B cell (primary cell): ENCODE data around the gene DNAI1. TPM values are rescaled to one million over a fixed set of nuclear protein-coding genes. Genes with fewer than 3 reads are reported as not detected.

Source experiments
- ATAC-seq: fragments of 200-7000 bp; cut with Tn5 transposase; one replicate; pipeline ENCODE4 v1.10.0; 2021; ENCODE audit warnings: low read depth, mild to moderate bottlenecking, moderate number of reproducible peaks, moderate library complexity
- CTCF ChIA-PET: fragments of 350-600 bp; sonication (Branson Sonifier 250); formaldehyde crosslinking; loops from one replicate; lab custom pipeline; 2021; ENCODE audit warnings: antibody characterized with exemption, inconsistent platforms; lab: Charles Lee
- POLR2A ChIA-PET: fragments of 350-600 bp; sonication (Branson Sonifier 250); formaldehyde crosslinking; loops from one replicate; lab custom pipeline; 2021; ENCODE audit warnings: antibody characterized with exemption; lab: Charles Lee
- DNase-seq: peaks from one replicate; pipeline ENCODE4 v3.0.0; 2013
- H2AFZ ChIP-seq: 2 replicates; pipeline ENCODE4 v1.6.1; 2012; ENCODE audit warnings: mild to moderate bottlenecking, low read depth, low read length; ENCODE audit not compliant: insufficient read depth, poor library complexity, severe bottlenecking
- H3K27ac ChIP-seq, 2 donors: 1 replicate in 1 of 2; 2 replicates in 1 of 2; pipeline ENCODE4 v1.5.1; 2012 to 2013; ENCODE audit warnings: low read length in 2 of 2, mild to moderate bottlenecking in 2 of 2, moderate library complexity in 1 of 2
- H3K27me3 ChIP-seq, 4 experiments: fragments of 200-600 bp in 1 of 4; sonication (generic) in 1 of 4; replicated peaks in 1 of 4; 1 replicate in 2 of 4; 2 replicates in 2 of 4; pipeline versions ENCODE4 v1.6.1 to v1.7.0; 2013 to 2016; ENCODE audit warnings: low read length in 3 of 4, mild to moderate bottlenecking in 2 of 4, mixed read lengths in 1 of 4, moderate library complexity in 1 of 4; ENCODE audit not compliant: insufficient read depth in 4 of 4, control insufficient read depth in 3 of 4; ENCODE audit errors: control extremely low read depth in 1 of 4
- H3K36me3 ChIP-seq, 2 experiments: replicated peaks in 1 of 2; 1 replicate in 1 of 2; 2 replicates in 1 of 2; pipeline versions ENCODE4 v1.6.1 to v1.7.1; 2013; ENCODE audit warnings: low read length in 1 of 2; ENCODE audit not compliant: insufficient read depth in 2 of 2, control insufficient read depth in 1 of 2; ENCODE audit errors: control extremely low read depth in 1 of 2, extremely low read depth in 1 of 2
- H3K4me1 ChIP-seq, 2 donors: fragments of 200-600 bp in 1 of 2; sonication (generic) in 1 of 2; 1 replicate in 1 of 2; 2 replicates in 1 of 2; pipeline versions ENCODE4 v1.5.1 to v1.6.1; 2013 to 2017; ENCODE audit warnings: low read length in 2 of 2; ENCODE audit not compliant: control insufficient read depth in 2 of 2, insufficient read depth in 2 of 2
- H3K4me2 ChIP-seq: replicated peaks from 2 replicates; pipeline ENCODE3; 2012; ENCODE audit warnings: mild to moderate bottlenecking, low read depth, low read length; ENCODE audit not compliant: poor library complexity, severe bottlenecking
- H3K4me3 ChIP-seq, 5 experiments: fragments of 200-600 bp in 1 of 5; sonication (generic) in 1 of 5; 1 replicate in 3 of 5; 2 replicates in 2 of 5; pipeline versions ENCODE4 v1.5.1 to v1.7.0; 2011 to 2016; ENCODE audit warnings: low read length in 4 of 5, mild to moderate bottlenecking in 4 of 5, low read depth in 2 of 5, control low read depth in 1 of 5, moderate library complexity in 1 of 5; ENCODE audit not compliant: insufficient read depth in 1 of 5; ENCODE audit errors: control extremely low read depth in 1 of 5, extremely low read depth in 1 of 5
- H3K79me2 ChIP-seq: fragments of 200-600 bp; sonication (generic); one replicate; pipeline ENCODE4 v1.6.0; 2016; ENCODE audit warnings: low read length; ENCODE audit not compliant: control insufficient read depth, insufficient read depth
- H3K9ac ChIP-seq: fragments of 200-600 bp; sonication (generic); 2 replicates; pipeline ENCODE4 v1.6.1; 2017; ENCODE audit warnings: mild to moderate bottlenecking, low read length, moderate library complexity
- H3K9me3 ChIP-seq, 3 donors: one replicate each; pipeline versions ENCODE4 v1.6.1 to v1.7.1; 2013; ENCODE audit warnings: low read length in 2 of 3; ENCODE audit not compliant: control insufficient read depth in 2 of 3, insufficient read depth in 1 of 3; ENCODE audit errors: control extremely low read depth in 1 of 3
- H4K20me1 ChIP-seq: 2 replicates; pipeline ENCODE4 v1.6.0; 2012; ENCODE audit warnings: mild to moderate bottlenecking, low read length; ENCODE audit not compliant: insufficient read depth, control insufficient read depth, poor library complexity, severe bottlenecking
- H3K27ac Mint-ChIP-seq: one replicate; pipeline ENCODE4 v1.8.0; 2021; ENCODE audit warnings: mixed read lengths
- H3K27me3 Mint-ChIP-seq: one replicate; pipeline ENCODE4 v1.8.0; 2021; ENCODE audit warnings: mixed read lengths
- H3K4me1 Mint-ChIP-seq: one replicate; pipeline ENCODE4 v1.8.0; 2021; ENCODE audit warnings: mixed read lengths
- H3K4me3 Mint-ChIP-seq: one replicate; pipeline ENCODE4 v1.8.0; 2021; ENCODE audit warnings: mixed read lengths
- H3K9me3 Mint-ChIP-seq: one replicate; pipeline ENCODE4 v1.8.0; 2022; ENCODE audit warnings: mixed read lengths; ENCODE audit not compliant: insufficient read depth
- EZH2 ChIP-seq: IDR thresholded peaks from 2 replicates; pipeline ENCODE4 v1.6.1; 2012; ENCODE audit warnings: borderline replicate concordance, low read depth, mild to moderate bottlenecking, moderate library complexity, low read length; ENCODE audit not compliant: insufficient read depth, poor library complexity, severe bottlenecking
- WGBS: methylation state at CpG from one replicate; pipeline ENCODE4 v1.1.5; 2013; ENCODE audit warnings: missing lambda C conversion rate; ENCODE audit not compliant: insufficient coverage; 5-methylcytosine and 5-hydroxymethylcytosine counted together
- intact Hi-C: fragments of 100-400 bp; cut with micrococcal nuclease; formaldehyde crosslinking; loops from one replicate; pipeline ENCODE4 v1.10.0; 2022
- polyA plus RNA-seq: library from polyadenylated mRNA; depleted of rRNA; stranded (reverse); fragments of >200 nt; gene quantifications from 2 replicates; pipeline ENCODE4 v1.2.3, GENCODE V29; 2012
- total RNA-seq, 2 donors: library from RNA; stranded (reverse); fragments of 120-200 nt in 1 of 2; gene quantifications; 1 replicate in 1 of 2; 2 replicates in 1 of 2; pipeline versions ENCODE4 v1.2.3 to v1.2.4, GENCODE V29; 2013 to 2022
- TF ChIP-seq, protein P1 (sequence below): fragments of 200-600 bp; IDR thresholded peaks from one replicate; pipeline ENCODE4 v1.8.0; 2022; ENCODE audit warnings: antibody characterized with exemption, mild to moderate bottlenecking

DNAI1 gene
- total and polyA plus RNA-seq, 2 donors (not counting 1 experiment from before 2014, with no cell fraction given), result not detected

DNA sequence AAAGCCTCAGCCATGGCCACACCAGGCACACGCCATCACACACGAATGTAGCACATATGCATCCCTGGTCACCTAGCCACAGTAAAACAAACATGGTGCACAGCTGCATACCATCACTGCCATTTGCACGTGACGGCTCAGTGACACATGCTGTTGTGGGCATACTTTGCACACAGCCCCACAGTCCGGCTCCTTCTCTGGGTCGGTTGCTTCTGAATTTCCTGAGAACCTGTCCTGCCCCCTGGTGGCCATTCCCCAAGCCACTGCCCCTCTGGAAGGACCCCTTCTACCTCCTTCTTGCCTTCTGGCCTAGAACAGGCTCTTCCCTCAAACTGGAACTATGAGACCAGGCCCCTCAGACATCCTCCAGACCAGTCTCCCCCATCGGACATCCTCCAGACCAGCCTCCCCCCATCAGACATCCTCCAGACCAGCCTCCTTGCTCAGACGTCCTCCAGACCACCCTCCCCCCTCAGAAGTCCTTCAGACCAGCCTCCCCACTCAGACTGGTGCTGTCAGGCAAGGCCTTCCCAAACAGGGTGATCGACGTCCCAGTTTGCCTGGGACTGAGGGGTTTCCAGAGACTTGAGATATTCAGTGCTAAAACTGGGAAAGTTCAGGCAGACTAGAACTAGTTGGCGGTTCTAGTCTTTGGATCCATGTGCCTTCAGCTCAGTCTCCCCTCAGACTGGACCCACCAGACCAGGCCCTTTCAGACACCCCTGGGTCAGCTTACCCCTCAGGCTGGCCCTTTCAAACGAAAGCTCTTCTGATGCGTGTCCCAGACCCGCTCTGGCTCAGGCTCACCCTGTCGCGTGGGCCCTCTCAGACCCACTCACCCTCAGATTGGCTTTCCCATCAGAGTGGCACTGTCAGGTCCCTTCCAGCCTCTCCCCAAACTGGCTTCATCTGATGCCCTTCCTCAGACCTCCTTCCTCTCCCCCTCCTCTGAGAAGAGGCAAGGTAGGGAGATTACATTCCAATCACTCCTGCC lies 88.5 kb downstream of the DNAI1 start:
- H3K27me3 ChIP-seq, result peaks cover 0 to 17% (median 5%) of the 10 kb centered on the region in 4 experiments
- H3K9ac ChIP-seq, result no peak overlapping the region
- H3K9me3 Mint-ChIP-seq, result no peaks in the 10 kb centered on the region
- H3K27me3 Mint-ChIP-seq, result peaks cover 30% of the 10 kb centered on the region
- H3K27ac ChIP-seq, result no peak overlapping the region
- H2AFZ ChIP-seq, result no peak overlapping the region
- no peaks in the 10 kb centered on the region for H3K4me1 ChIP-seq
- H3K4me3 Mint-ChIP-seq, result no peak overlapping the region
- H3K9me3 ChIP-seq, result peaks cover 0 to 3% (median 0%) of the 10 kb centered on the region in 3 donors
- H3K79me2 ChIP-seq, result no peaks in the 10 kb centered on the region
- H3K27ac Mint-ChIP-seq, result no peak overlapping the region
- no peaks in the 10 kb centered on the region for H3K36me3 ChIP-seq
- no peak for TF ChIP-seq EZH2
- TF ChIP-seq, protein P1, sequence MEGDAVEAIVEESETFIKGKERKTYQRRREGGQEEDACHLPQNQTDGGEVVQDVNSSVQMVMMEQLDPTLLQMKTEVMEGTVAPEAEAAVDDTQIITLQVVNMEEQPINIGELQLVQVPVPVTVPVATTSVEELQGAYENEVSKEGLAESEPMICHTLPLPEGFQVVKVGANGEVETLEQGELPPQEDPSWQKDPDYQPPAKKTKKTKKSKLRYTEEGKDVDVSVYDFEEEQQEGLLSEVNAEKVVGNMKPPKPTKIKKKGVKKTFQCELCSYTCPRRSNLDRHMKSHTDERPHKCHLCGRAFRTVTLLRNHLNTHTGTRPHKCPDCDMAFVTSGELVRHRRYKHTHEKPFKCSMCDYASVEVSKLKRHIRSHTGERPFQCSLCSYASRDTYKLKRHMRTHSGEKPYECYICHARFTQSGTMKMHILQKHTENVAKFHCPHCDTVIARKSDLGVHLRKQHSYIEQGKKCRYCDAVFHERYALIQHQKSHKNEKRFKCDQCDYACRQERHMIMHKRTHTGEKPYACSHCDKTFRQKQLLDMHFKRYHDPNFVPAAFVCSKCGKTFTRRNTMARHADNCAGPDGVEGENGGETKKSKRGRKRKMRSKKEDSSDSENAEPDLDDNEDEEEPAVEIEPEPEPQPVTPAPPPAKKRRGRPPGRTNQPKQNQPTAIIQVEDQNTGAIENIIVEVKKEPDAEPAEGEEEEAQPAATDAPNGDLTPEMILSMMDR, result peak; percentile 43
- no peaks in the 10 kb centered on the region for H3K4me1 Mint-ChIP-seq
- ATAC-seq, result peak; percentile 39
- ChIA-PET POLR2A (interaction anchor here (0.6 kb wide), 1 partner anchor 35 kb away, joined by 5 read pairs; no protein-coding TSS in a partner anchor), CTCF (interaction anchor here (0.9 to 1.7 kb wide), 12 partner anchors 12 to 99 kb away, joined by 3 to 9 read pairs (median 3); partner anchors contain the start of gene GALT)
- no peaks in the 10 kb centered on the region for H4K20me1 ChIP-seq
- 70% methylated on average over 16 of the region's 16 CpGs for WGBS
- H3K4me2 ChIP-seq, result no peak overlapping the region
- no peak overlapping the region for H3K4me3 ChIP-seq
- intact Hi-C loops, result no loop called here
- peak; percentile 52 for DNase-seq
